Measurements from ENCODE around the gene EEPD1.
"Not testable (repeated sequence)": the region's sequence is repeated elsewhere in the genome, so short reads cannot be mapped to it uniquely, and the experiment has no call there.

DNA sequence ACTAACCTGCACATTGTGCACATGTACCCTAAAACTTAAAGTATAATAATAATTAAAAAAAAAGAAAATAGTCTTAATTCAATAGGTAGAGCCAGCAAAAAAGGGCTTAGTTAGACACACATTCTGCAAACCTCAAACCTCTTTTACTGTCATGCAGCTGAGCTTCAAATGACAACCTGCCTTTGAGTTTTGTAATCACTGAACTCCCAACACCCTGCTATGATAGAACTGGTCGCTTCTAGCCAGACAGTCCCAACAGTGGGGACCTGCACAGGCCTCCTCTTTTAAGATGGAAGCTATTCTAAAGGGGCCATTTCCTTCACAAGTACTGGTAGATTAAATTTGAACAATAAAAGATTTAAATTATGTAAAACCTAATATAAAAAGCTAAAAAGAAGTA lies 90.9 kb downstream of the EEPD1 start:
- TF ChIP-seq POLR2A (IDR thresholded peaks at IDR 0.05): not testable (repeated sequence)
- TF ChIP-seq, protein P1, sequence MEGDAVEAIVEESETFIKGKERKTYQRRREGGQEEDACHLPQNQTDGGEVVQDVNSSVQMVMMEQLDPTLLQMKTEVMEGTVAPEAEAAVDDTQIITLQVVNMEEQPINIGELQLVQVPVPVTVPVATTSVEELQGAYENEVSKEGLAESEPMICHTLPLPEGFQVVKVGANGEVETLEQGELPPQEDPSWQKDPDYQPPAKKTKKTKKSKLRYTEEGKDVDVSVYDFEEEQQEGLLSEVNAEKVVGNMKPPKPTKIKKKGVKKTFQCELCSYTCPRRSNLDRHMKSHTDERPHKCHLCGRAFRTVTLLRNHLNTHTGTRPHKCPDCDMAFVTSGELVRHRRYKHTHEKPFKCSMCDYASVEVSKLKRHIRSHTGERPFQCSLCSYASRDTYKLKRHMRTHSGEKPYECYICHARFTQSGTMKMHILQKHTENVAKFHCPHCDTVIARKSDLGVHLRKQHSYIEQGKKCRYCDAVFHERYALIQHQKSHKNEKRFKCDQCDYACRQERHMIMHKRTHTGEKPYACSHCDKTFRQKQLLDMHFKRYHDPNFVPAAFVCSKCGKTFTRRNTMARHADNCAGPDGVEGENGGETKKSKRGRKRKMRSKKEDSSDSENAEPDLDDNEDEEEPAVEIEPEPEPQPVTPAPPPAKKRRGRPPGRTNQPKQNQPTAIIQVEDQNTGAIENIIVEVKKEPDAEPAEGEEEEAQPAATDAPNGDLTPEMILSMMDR (IDR thresholded peaks at IDR 0.05): not testable (repeated sequence)
